ENCODE measurements around the gene DGAT2L6.
"Not testable (repeated sequence)": the region's sequence is repeated elsewhere in the genome, so short reads cannot be mapped to it uniquely, and the experiment has no call there.

Gene DGAT2L6

DNA sequence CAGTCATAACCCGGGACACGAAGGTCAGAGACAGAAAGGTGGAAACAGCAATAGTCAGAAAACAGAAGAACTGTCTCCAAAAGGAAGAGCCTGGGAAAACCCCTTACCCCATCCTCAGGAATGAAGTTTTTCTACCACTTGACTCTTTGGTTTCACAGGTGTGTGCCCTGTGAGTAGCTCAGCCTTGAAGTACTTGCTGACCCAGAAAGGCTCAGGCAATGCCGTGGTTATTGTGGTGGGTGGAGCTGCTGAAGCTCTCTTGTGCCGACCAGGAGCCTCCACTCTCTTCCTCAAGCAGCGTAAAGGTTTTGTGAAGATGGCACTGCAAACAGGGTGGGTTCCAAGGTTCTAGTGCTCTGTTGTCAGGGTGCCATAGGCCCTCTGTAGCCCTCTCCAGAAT lies 24.4 kb downstream of the DGAT2L6 start:
- no peak for DNase-seq

DNA sequence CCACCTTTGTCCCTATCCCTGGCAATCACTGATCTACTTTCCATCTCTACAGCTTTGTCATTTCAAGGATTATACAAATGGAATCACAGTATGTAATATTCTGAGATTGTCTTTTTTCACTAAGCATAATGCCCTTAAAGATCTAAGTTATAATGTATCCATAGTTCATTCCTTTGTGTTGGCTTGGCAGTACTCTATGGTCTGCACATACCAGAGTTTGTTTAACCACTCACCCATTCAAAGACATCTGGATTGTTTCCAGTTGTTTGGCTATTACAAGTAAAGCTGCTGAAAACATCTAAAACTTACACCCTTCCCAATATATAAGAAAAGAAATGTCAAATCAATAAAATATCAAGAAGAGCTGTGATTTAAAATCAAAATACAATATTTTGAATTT lies 31.2 kb downstream of the DGAT2L6 start:
- DNase-seq = no peak

DNA sequence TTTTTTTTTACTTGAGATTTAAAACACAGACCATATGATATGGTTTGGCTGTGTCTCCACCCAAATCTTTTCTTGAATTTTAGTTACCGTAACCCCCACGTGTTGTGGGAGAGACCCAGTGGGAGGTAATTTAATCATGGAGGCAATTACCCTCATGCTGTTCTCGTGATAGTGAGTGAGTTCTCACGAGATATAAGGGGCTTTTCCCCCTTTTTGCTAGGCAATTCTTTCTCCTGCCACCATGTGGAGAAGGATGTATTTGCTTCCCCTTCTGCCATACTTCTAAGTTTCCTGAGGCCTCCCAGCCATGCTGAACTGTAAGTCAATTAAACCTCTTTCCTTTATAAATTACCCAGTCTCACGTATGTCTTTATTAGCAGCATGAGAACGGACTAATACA lies 32.3 kb downstream of the DGAT2L6 start:
- DNase-seq = not testable (repeated sequence)

DNA sequence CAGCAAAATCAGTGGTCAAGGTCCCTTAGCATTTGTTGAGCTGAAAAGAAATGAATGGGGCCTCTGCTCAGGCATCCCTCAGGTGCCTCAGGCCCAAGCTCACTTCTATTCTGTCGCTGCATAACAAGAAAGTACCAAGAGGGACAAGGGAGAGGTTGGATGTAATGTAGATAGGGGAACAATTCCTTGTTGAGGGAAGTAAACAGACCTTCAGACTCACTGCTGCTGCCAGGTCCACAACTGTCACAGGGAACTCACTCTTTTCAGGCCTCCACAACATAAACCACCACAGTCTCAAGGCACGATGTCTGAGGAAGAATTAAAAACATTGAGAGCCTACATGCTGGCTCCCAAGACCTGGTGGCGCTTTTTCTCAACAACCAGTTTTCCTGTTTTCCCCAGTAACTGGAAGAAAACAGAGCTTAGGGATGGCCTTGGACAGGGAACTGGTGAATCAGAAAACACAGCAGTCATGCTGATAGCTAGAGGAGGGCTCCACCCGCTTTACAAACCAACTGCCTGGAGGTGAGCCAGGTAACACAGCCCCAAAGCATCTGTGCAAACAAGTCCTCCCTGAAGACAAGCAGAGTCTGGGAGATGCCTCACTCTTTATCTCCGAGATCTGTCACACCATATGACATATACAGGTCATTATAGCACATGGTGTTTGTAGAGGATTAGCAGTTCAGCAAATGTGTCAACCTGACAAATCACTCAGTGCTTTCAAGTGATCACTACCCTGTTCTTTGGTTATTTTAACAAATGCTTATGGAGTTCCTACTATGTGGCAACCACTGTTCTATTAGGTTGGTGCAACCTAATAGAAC lies 42.9 kb downstream of the DGAT2L6 start:
- peak; percentile 56 for DNase-seq

DNA sequence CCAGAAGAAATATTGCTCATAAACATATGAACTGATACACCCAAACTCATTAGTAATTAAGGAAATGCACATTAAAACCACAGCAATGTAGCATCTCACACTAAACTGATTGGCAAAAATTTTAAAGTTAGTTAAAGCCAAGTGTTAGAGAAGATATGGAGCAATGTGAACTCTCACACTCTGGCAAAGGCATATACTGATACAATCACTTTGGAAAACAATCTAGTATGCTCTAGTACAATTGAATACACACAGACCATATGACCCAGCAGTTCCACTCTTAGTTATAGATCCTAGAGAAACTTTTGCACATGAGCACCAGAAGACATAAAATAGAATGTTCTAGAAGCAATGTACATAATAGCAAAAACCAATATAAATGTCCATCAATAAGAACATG lies 48.8 kb downstream of the DGAT2L6 start:
- DNase-seq = no peak

DNA sequence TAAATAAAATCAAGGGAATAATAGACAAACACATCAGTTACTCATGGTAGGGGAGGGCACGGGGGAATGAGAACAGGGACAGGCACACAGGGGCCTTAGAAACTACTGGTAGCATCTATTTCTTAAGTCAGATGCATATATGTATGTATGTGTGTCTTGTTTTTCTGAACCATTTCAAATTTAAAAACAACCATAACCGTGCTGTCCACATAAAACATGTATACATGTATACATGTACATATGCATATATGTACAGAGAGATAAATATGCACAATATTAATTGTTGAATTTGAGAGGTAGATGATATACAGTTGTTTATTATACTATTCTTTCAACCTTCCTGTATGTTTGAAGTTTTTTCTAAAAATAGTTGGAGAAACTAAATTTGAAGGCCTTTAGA lies 49.4 kb downstream of the DGAT2L6 start:
- DNase-seq = no peak

DNA sequence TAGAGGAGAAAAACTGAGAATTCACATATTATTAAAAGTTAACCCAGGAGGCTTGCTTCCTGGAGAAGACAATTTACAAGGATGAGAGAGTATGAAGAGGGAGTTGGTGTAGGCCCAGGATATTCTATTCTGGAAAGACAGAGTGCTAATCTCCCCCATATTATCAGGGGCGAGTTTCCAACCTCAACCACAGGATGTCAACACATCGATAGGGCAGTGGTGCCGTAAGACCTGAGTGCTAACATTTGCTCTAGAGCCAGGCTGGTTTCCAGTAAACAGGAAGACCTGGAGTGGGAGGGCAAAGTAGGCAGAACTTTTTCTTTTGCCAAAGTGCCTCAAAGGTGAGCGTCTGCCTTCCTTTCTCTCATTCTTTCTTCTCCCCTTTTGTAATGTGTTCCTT lies 54.4 kb downstream of the DGAT2L6 start:
- DNase-seq = peak; percentile 41

DNA sequence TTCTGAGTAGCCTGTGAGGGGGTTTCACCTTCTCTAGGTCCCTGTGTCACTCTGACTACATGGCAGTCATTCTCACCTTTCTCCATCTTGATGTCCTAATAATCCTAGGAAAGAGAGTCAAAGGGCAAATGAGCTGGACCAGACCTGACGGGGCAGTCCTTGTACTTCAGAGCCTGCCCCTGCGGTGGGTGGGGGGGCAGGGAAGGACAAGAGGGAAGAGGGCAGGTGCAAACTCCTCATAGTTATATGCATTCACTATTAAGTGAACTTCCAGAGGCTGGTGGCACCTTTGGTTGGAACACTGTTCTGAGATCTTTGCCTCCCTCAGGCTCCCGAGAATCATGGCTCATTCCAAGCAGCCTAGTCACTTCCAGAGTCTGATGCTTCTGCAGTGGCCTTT lies 57.1 kb downstream of the DGAT2L6 start, which contains the start of gene AWAT1:
TSS of gene AWAT1 (plus strand) at position 301 of the 400 bp plus-strand sequence. CDS start at position 342, 41 bp downstream.
- DNase-seq = no peak

DNA sequence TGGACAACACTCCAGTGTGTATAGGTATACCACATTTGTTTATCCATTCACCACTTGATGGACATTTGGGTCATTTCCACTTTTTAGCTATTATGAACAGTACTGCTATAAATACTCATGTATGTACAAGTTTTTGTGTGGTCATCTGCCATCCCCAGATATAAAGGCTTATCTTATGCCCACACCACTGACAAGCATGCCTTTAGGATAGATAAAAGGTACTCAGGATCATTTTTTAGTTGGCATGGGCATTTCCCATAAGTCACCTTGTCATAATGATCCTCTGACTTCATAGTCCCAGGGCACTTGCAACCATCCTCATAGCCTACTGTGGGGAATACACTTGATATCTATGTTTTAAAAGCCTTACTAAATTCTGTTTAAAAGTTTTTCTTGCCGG lies 63.5 kb downstream of the DGAT2L6 start:
- peak; percentile 41 for DNase-seq

DNA sequence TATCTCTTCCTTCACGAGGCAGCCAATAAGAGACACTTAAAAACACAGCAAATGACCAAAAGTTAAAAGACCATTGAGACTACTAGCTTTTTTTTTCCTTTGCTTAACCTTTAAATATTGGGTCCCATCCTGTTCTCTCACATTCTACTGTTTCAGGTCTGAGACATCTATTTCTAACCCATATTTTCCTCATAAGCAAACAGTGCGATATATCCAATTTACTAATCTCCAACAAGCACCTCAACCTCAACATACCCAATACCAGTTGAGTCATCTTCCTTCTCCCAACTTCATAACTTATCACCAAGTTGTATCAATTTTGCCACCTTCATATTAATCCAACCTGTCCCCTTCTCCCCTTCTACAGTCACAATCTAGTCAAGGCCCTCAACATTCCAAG lies 64.2 kb downstream of the DGAT2L6 start:
- no peak for DNase-seq

DNA sequence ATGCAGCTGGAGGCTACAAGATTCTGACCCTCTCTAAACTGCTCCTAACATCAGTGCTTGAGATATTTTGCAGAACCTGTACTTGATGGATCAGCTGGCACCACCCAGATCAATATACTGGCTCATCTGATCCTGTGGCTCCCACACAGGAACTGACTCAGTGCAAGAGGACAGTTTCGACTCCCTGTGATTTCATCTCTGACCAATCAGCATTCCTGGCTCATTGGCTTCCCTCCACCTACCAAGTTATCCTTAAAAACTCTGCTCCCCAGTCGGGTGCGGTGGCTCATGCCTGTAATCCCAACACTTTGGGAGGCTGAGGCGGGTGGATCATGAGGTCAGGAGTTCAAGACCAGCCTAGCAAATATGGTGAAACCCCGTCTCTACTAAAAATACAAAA lies 66.3 kb downstream of the DGAT2L6 start:
- not testable (repeated sequence) for DNase-seq

DNA sequence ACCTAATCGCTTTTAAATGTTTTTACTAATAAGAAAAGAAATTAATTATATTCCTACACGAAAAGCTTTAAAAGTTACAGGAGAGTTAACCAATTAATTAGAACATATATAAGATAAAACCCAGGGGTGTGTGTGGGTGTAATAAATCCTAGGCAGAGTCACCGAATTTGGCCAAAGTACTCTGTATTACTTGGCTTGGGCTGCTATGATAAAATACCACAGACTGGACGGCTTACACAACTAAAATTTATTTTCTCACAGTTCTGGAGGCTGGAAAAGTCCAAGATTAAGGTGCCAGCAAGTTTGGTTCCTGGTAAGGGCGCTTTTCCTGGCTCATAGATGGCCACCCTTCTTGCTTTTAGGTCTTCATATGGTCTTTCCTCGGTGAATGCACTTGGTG lies 67.6 kb downstream of the DGAT2L6 start:
- no peak for DNase-seq

DNA sequence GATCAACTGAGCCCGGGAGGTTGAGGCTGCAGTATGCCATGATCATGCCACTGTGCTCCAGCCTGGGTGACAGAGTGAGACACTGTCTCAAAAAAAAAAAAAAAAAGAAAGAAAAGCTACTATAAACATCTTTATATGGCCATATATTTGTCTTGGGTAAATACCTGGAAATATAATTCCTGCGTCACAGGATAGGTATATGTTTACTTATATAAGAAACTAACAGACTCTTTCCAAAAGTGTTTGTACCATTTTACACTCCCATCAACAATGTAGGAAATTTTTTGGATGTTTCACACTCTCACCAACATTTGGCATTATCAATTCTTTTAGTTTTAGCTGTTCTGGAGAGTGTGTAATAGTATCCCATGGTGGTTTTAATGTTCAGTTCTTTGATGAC lies 70.0 kb downstream of the DGAT2L6 start:
- DNase-seq = no peak

DNA sequence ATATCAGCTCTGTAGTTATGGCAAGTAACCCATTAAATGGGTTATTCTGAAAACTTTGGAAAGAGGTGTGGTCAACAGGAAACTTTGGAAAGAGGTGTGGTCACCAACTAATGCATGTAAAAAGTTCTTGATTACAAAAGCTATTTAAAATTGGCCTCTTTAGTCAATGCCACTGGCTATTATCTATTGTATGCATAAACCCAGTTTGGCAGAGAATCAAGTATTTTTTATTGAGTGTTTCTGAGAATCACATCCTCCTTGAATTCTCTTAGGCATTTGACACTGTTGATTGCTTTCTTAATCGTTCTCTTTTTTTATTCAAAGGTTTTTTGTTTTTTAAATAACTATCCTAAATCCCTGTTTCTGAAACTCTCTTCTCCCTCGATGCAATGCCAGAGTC lies 75.2 kb downstream of the DGAT2L6 start:
- DNase-seq = peak; percentile 67

DNA sequence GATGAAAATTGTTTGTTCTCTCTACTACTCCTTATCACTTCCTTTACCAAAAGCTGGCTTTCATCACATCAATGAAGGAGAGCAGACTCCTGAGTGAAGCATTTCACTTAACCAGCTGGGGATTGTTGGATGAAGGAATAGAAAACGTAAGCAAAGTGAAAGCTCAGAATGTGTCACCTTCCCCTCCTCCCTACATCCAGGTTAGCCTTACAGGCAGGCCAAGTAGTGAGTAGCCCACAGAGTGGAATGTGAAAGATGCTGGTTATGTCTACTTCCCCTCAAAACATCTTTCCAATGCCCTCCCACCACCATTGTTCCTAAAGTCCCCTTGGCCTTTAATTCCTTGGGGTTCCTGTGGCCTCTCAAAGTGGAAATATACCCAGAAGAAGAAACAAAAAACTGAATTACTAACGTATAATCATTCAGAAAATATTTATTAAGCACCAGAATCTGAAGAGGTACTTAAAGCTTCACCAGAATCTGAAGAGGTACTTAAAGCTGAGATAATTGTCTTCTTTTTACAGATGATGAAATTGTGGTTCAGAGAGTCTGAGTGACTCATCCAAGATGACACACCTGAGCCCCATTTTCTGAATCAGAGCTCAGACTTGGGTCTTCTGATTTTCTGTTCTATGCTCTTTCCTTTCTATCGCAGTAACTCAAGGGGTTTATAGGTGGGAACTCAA lies 76.2 kb downstream of the DGAT2L6 start:
- no peak for DNase-seq

DNA sequence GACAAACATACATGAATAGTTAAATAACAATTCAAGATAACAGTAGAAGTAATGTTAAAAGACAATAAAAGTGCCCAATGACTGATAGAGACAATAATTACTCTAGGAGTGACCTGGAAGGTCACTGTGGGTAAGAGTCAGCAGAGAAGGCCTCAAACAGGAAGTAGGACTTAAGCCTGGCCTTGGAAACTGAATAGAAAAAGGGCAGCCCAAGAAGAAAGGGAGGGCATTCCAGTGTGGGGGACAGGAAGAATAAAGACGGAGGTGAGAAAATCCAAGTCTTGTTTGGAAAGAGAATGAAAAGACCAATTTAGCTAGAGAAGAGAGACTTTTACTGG lies 76.7 kb downstream of the DGAT2L6 start:
- no peak for DNase-seq

DNA sequence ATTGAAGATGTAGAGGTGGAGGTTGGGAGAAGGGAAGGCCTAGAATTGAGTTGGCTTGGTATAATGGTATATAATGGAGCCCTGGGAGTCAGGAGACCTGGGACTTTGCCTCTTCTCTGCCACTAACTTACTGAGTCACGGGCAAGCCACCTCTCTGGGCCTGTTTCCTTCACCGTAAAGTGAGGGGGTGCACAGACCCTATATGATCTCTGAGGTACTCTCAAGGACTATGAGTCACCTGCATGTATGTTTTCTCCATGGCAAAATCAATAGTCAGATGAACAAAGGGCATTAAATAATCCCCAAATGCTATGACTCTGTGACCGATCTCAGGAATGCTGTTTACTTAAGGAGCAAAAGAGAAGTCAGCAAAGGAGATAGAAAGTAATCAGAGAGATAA lies 77.6 kb downstream of the DGAT2L6 start:
- DNase-seq = no peak

Measured in hematopoietic multipotent progenitor cell treated with erythropoietin and hydrocortisone succinate and interleukin-3 and kit ligand, for 4 days (in vitro differentiated cells).